GM13977 (cell line): ENCODE data around the gene C1QTNF9.
"Not testable (repeated sequence)": the region's sequence is repeated elsewhere in the genome, so short reads cannot be mapped to it uniquely, and the experiment has no call there.

ENCODE experiments used
- DNase-seq: peaks from one replicate; pipeline ENCODE4 v3.0.0; 2012; ENCODE audit warnings: low spot score
- CTCF ChIP-seq: IDR thresholded peaks from 2 replicates; pipeline ENCODE4 v1.5.1; 2012; ENCODE audit warnings: mild to moderate bottlenecking, control low read depth; ENCODE audit not compliant: insufficient read depth; ENCODE audit errors: extremely low read depth, missing control alignments
- in situ Hi-C: fragments of 300-500 bp; cut with MboI; formaldehyde crosslinking; loops from one replicate; pipeline ENCODE4 v1.12.0; 2022; ENCODE audit warnings: low sequenced_read_pairs, low pct_unique_long_range_greater_than_20kb, mixed read lengths, inconsistent platforms; ENCODE audit not compliant: unreplicated experiment

The C1QTNF9 gene

GRCh38 chr13:24340608-24340955 is 31.2 kb downstream of the C1QTNF9 start:
- DNase-seq: no peak

GRCh38 chr13:24341439-24341838 is 32.1 kb downstream of the C1QTNF9 start:
- in situ Hi-C loops: no loop called here
- no peak for TF ChIP-seq CTCF
- no peak for DNase-seq

More at GRCh38 chr13:24340608-24340955, 31.2 kb downstream of the C1QTNF9 start:
- in situ Hi-C loops: no loop called here
- TF ChIP-seq CTCF: no peak

- in situ Hi-C loops: no loop called here
- TF ChIP-seq CTCF: no peak
- no peak for DNase-seq
Measured at GRCh38 chr13:24348385-24348784, 39.0 kb downstream of the C1QTNF9 start.

GRCh38 chr13:24348797-24349515 is 39.6 kb downstream of the C1QTNF9 start:
- TF ChIP-seq CTCF: no peak
- no peak for DNase-seq
- in situ Hi-C loops: no loop called here

GRCh38 chr13:24349778-24350664 is 40.6 kb downstream of the C1QTNF9 start:
- DNase-seq, in situ Hi-C loops: not testable (repeated sequence)

GRCh38 chr13:24351423-24351822 is 42.0 kb downstream of the C1QTNF9 start:
- no peak for TF ChIP-seq CTCF
- in situ Hi-C loops: no loop called here
- DNase-seq: no peak

GRCh38 chr13:24353736-24354135 is 44.4 kb downstream of the C1QTNF9 start:
- no peak for DNase-seq
- TF ChIP-seq CTCF: no peak
- in situ Hi-C loops: no loop called here
